GM23338 (cell line): Measurements from ENCODE around the gene PTPA. TPM values are rescaled to one million over a fixed set of nuclear protein-coding genes. Genes with fewer than 3 reads are reported as not detected.

Source experiments
- ATAC-seq: fragments of 200-7000 bp; cut with Tn5 transposase; 3 replicates; pipeline ENCODE4 v1.9.1; 2020
- DNase-seq: peaks from one replicate; pipeline ENCODE4 v3.0.0-alpha.2; 2015; ENCODE audit warnings: low spot score
- H2AFZ ChIP-seq: fragments of 200-600 bp; sonication (generic); 2 replicates; pipeline ENCODE4 v1.8.0; 2016; ENCODE audit warnings: antibody characterized with exemption, mild to moderate bottlenecking, moderate library complexity
- H3F3A ChIP-seq: fragments of 200-600 bp; sonication (generic); replicated peaks from 2 replicates; pipeline ENCODE4 v1.8.0; 2017; ENCODE audit warnings: antibody characterized with exemption, mixed run types, low read depth
- H3K27ac ChIP-seq: fragments of 200-600 bp; sonication (generic); 2 replicates; pipeline ENCODE4 v1.6.1; 2016; ENCODE audit warnings: low read depth
- H3K27me3 ChIP-seq: fragments of 200-600 bp; sonication (generic); 2 replicates; pipeline ENCODE4 v1.8.0; 2016; ENCODE audit warnings: mild to moderate bottlenecking, mixed run types, moderate library complexity; ENCODE audit not compliant: insufficient read depth
- H3K36me3 ChIP-seq: fragments of 200-600 bp; sonication (generic); 2 replicates; pipeline ENCODE4 v1.8.0; 2016; ENCODE audit warnings: mild to moderate bottlenecking; ENCODE audit not compliant: insufficient read depth
- H3K4me1 ChIP-seq: fragments of 200-600 bp; sonication (generic); 2 replicates; pipeline ENCODE4 v1.8.0; 2016; ENCODE audit warnings: mild to moderate bottlenecking, moderate library complexity; ENCODE audit not compliant: insufficient read depth
- H3K4me2 ChIP-seq: fragments of 200-600 bp; sonication (generic); 2 replicates; pipeline ENCODE4 v1.7.1; 2017; ENCODE audit warnings: mixed run types
- H3K4me3 ChIP-seq: fragments of 200-600 bp; sonication (generic); 2 replicates; pipeline ENCODE4 v1.6.1; 2016; ENCODE audit warnings: mixed run types
- H3K79me2 ChIP-seq: fragments of 200-600 bp; sonication (generic); replicated peaks from 2 replicates; pipeline ENCODE4 v1.8.0; 2017; ENCODE audit warnings: mild to moderate bottlenecking; ENCODE audit not compliant: insufficient read depth
- H3K9me2 ChIP-seq: fragments of 200-600 bp; sonication (generic); 2 replicates; pipeline ENCODE4 v1.8.0; 2017; ENCODE audit not compliant: insufficient read depth
- H4K20me1 ChIP-seq: fragments of 200-600 bp; sonication (generic); replicated peaks from 2 replicates; pipeline ENCODE4 v1.8.0; 2017; ENCODE audit warnings: mild to moderate bottlenecking; ENCODE audit not compliant: insufficient read depth
- H3K27ac Mint-ChIP-seq: 2 replicates; pipeline ENCODE4 v1.8.0; 2020; ENCODE audit warnings: inconsistent platforms, mild to moderate bottlenecking, moderate library complexity, mixed read lengths
- H3K27me3 Mint-ChIP-seq: 3 replicates; pipeline ENCODE4 v1.8.0; 2022; ENCODE audit warnings: low read depth, mild to moderate bottlenecking, moderate library complexity, mixed read lengths, inconsistent platforms; ENCODE audit not compliant: insufficient read depth, poor library complexity
- H3K36me3 Mint-ChIP-seq: 3 replicates; pipeline ENCODE4 v1.8.0; 2021; ENCODE audit warnings: low read depth, mild to moderate bottlenecking, inconsistent platforms, moderate library complexity, mixed read lengths
- H3K4me1 Mint-ChIP-seq: 3 replicates; pipeline ENCODE4 v1.8.0; 2020; ENCODE audit warnings: mild to moderate bottlenecking, inconsistent platforms, mixed read lengths
- H3K4me3 Mint-ChIP-seq: 3 replicates; pipeline ENCODE4 v1.8.0; 2021; ENCODE audit warnings: moderate library complexity, mild to moderate bottlenecking, inconsistent platforms, mixed read lengths
- H3K9me3 Mint-ChIP-seq: 3 replicates; pipeline ENCODE4 v1.8.0; 2020; ENCODE audit warnings: moderate library complexity, mild to moderate bottlenecking, inconsistent platforms, mixed read lengths
- CTCF ChIP-seq, 2 experiments: fragments of 200-600 bp in 1 of 2; sonication (generic) in 1 of 2; conservative IDR thresholded peaks; 2 replicates each; pipeline versions ENCODE4 v1.5.1 to v1.6.1; 2016 to 2017; ENCODE audit warnings: antibody characterized with exemption in 2 of 2, low read depth in 2 of 2, mild to moderate bottlenecking in 2 of 2, moderate library complexity in 1 of 2
- EZH2 ChIP-seq: fragments of 200-600 bp; sonication (generic); IDR thresholded peaks from one replicate; pipeline ENCODE4 v1.8.0; 2017; ENCODE audit warnings: antibody characterized with exemption, mild to moderate bottlenecking, low read depth; ENCODE audit not compliant: unreplicated experiment
- EZH2phosphoT487 ChIP-seq: fragments of 200-600 bp; sonication (generic); IDR thresholded peaks from one replicate; pipeline ENCODE4 v1.8.1; 2018; ENCODE audit warnings: antibody characterized with exemption; ENCODE audit not compliant: unreplicated experiment
- JUNB ChIP-seq: IDR thresholded peaks from one replicate; pipeline ENCODE4 v1.6.1; 2016; ENCODE audit warnings: antibody characterized with exemption; ENCODE audit not compliant: unreplicated experiment
- NANOG ChIP-seq: IDR thresholded peaks from 2 replicates; pipeline ENCODE4 v1.6.1; 2016; ENCODE audit warnings: antibody characterized with exemption, borderline replicate concordance
- POLR2AphosphoS5 ChIP-seq: IDR thresholded peaks from 2 replicates; pipeline ENCODE4 v1.6.1; 2016; ENCODE audit warnings: antibody characterized with exemption, low read depth
- ZNF114 ChIP-seq: fragments of 250-450 bp; sonication (Bioruptor Pico); IDR thresholded peaks from 2 replicates; pipeline ENCODE4 v1.5.0; 2020; ENCODE audit warnings: mild to moderate bottlenecking, moderate library complexity
- ZNF331 ChIP-seq: fragments of 250-450 bp; sonication (Bioruptor Pico); IDR thresholded peaks from 2 replicates; pipeline ENCODE4 v1.5.0; 2020; ENCODE audit warnings: low read depth, mild to moderate bottlenecking, moderate library complexity
- ZNF462 ChIP-seq: fragments of 250-450 bp; sonication (Bioruptor Pico); IDR thresholded peaks from 2 replicates; pipeline ENCODE4 v1.5.0; 2020; ENCODE audit warnings: mild to moderate bottlenecking, moderate library complexity
- polyA plus RNA-seq: library from polyadenylated mRNA; unstranded; fragments of >200 nt; fragmentation: Nextera tagmentation; extraction: Ambion mirVana; gene quantifications from 2 replicates; pipeline ENCODE4 v1.2.1, GENCODE V29; 2016
- total RNA-seq: library from RNA; depleted of rRNA; stranded (reverse); fragments of >200 nt; shearing (Covaris generic); gene quantifications from 2 replicates; pipeline ENCODE4 v1.2.3, GENCODE V29; 2014
- TF ChIP-seq, protein P1 (sequence below): IDR thresholded peaks from 2 replicates; pipeline ENCODE4 v1.6.1; 2016; ENCODE audit warnings: antibody characterized with exemption
- TF ChIP-seq, protein P2 (sequence below): IDR thresholded peaks from one replicate; pipeline ENCODE4 v1.6.1; 2018; ENCODE audit warnings: antibody characterized with exemption; ENCODE audit not compliant: unreplicated experiment

PTPA gene
- total and polyA plus RNA-seq, 2 experiments from 2014 or later: 53.9 to 122 TPM

DNA sequence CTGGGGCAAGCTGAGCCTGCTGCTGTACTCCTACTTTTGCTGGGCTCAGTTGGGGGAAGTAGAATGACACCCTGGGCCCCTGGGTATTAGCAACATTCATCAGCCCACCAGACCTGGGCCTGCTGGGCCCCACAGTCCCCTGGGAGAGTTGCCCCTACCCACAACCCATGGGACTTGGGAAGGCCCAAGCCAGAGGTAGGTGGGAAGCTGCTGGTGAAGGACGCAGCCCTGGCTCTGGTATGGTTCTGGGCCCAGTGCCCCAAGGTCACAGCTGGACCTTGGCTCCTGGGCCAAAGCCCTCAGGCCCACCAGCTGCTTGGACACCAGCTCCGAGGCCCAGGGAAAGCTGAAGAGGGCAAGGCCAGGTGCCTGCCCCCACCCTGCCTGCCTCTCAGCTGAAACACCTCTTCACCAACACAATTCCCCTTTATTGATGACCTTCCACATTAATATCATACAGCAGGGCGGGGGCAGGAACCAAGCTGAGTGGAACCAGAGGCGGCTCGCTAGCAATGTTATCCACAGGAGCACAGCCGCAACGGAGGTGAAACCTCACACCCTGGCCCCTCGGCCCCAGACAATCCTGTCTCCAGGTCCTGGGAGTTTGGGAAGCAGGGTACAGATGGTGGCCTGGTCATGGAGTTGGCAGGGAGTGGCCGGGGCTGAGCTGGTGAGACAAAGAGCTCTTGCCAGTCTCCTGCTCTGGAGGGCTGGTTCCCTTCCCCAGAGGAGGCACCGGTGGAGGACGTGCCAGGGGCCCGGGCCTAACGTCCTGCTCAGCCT is 16.6 kb upstream of the PTPA start (continued):
- TF ChIP-seq CTCF (conservative IDR thresholded peaks at IDR 0.05; ENCODE audit: low read depth in 2 of 2) (no peak), ZNF331 (no peak), ZNF114 (CRISPR knock-in tag) (no peak), POLR2AphosphoS5 (no peak), EZH2 (no peak)
- TF ChIP-seq, protein P1, sequence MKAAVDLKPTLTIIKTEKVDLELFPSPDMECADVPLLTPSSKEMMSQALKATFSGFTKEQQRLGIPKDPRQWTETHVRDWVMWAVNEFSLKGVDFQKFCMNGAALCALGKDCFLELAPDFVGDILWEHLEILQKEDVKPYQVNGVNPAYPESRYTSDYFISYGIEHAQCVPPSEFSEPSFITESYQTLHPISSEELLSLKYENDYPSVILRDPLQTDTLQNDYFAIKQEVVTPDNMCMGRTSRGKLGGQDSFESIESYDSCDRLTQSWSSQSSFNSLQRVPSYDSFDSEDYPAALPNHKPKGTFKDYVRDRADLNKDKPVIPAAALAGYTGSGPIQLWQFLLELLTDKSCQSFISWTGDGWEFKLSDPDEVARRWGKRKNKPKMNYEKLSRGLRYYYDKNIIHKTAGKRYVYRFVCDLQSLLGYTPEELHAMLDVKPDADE: no peak

DNA sequence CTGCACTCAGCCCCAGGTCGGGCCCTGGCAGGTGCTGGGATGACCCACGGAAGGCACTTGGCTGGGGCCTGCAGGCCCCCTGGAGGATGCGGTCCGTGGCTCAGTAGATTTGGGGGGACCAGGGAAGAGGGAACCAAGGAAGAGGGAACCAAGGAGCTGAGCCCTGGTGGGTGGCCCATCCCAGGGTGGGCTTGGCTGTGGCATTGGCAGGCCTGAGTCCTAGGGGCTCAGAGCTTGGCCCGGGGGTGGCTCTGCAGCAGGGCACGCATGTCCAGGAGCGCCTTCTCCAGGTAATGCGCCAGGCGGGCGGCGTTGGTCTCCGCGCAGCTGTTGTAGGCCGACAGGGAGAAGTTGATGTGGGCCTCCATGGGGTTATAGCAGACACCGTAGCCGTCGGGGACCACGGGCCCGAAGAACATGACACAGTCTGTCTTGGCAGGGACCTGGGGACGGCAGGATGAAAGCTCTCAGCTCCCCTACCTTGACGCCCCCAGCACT is 16.0 kb upstream of the PTPA start:
- no peaks in the 10 kb centered on the region for H3K4me1 ChIP-seq
- no peak overlapping the region for H2AFZ ChIP-seq
- H3K79me2 ChIP-seq: no peaks in the 10 kb centered on the region
- ATAC-seq: no peak
- H3K4me1 Mint-ChIP-seq: peaks cover 2% of the 10 kb centered on the region; the same call in 2 of the 3 replicates
- no peak overlapping the region for H3K4me2 ChIP-seq
- H3K27ac Mint-ChIP-seq: no peak overlapping the region
- no peak overlapping the region for H3K27ac ChIP-seq
- H3F3A ChIP-seq: 0 out of 2 replicates have a peak, but pooled peaks cover 3% of the 10 kb centered on the region
- H3K9me3 Mint-ChIP-seq: no peaks in the 10 kb centered on the region
- peaks cover 4% of the 10 kb centered on the region; the same call in 1 of the 2 replicates for H4K20me1 ChIP-seq
- no peaks in the 10 kb centered on the region for H3K36me3 ChIP-seq
- H3K4me3 ChIP-seq: no peak overlapping the region
- no peaks in the 10 kb centered on the region for H3K9me2 ChIP-seq
- H3K27me3 ChIP-seq: no peaks in the 10 kb centered on the region
- H3K4me3 Mint-ChIP-seq: no peak overlapping the region
- peaks cover 5% of the 10 kb centered on the region; the same call in 1 of the 3 replicates for H3K36me3 Mint-ChIP-seq
- H3K27me3 Mint-ChIP-seq: peaks cover 14% of the 10 kb centered on the region
- no peak for DNase-seq
- TF ChIP-seq POLR2AphosphoS5 (no peak), EZH2phosphoT487 (no peak), ZNF462 (no peak), NANOG (no peak), JUNB (no peak), ZNF114 (CRISPR knock-in tag) (no peak)
- TF ChIP-seq, protein P2, sequence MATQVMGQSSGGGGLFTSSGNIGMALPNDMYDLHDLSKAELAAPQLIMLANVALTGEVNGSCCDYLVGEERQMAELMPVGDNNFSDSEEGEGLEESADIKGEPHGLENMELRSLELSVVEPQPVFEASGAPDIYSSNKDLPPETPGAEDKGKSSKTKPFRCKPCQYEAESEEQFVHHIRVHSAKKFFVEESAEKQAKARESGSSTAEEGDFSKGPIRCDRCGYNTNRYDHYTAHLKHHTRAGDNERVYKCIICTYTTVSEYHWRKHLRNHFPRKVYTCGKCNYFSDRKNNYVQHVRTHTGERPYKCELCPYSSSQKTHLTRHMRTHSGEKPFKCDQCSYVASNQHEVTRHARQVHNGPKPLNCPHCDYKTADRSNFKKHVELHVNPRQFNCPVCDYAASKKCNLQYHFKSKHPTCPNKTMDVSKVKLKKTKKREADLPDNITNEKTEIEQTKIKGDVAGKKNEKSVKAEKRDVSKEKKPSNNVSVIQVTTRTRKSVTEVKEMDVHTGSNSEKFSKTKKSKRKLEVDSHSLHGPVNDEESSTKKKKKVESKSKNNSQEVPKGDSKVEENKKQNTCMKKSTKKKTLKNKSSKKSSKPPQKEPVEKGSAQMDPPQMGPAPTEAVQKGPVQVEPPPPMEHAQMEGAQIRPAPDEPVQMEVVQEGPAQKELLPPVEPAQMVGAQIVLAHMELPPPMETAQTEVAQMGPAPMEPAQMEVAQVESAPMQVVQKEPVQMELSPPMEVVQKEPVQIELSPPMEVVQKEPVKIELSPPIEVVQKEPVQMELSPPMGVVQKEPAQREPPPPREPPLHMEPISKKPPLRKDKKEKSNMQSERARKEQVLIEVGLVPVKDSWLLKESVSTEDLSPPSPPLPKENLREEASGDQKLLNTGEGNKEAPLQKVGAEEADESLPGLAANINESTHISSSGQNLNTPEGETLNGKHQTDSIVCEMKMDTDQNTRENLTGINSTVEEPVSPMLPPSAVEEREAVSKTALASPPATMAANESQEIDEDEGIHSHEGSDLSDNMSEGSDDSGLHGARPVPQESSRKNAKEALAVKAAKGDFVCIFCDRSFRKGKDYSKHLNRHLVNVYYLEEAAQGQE: no peak
